ENCODE results near the gene SLC38A4.
"Not testable (repeated sequence)": the region's sequence is repeated elsewhere in the genome, so short reads cannot be mapped to it uniquely, and the experiment has no call there.

The SLC38A4 gene

DNA sequence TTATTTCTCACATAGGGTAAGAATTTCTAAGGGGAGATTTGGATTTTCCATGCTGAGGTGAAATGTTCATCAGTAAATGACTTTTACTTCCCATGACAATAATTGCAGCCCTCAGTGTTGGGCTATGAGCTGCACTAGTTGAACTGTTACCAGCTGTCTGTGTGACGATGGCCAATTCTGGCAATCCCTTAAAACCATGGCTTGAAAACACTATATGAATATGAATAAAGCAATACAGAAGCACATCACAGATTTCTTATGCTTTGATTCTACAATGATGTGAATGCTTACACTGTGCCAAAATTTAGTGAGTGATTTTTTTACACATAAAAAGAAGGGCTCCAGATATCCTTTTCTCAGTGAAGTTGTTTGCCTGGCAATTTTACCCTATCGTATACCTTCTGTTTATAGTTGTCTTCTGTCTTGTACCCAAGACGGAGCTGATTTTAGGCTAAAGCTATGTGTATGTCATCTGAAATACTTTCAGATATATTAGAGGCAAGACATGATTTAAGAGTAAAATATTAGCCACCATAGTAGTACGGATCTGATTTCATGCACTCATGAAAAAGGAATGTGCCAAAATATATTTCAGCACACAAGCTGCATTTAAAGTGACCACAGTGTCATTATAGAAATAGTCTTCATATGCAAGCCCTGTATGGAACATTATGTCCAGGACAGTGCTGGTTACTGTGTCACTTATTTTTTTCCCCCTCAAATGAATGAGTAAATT, 52.0 kb downstream of the SLC38A4 start:
- no peak for DNase-seq

DNA sequence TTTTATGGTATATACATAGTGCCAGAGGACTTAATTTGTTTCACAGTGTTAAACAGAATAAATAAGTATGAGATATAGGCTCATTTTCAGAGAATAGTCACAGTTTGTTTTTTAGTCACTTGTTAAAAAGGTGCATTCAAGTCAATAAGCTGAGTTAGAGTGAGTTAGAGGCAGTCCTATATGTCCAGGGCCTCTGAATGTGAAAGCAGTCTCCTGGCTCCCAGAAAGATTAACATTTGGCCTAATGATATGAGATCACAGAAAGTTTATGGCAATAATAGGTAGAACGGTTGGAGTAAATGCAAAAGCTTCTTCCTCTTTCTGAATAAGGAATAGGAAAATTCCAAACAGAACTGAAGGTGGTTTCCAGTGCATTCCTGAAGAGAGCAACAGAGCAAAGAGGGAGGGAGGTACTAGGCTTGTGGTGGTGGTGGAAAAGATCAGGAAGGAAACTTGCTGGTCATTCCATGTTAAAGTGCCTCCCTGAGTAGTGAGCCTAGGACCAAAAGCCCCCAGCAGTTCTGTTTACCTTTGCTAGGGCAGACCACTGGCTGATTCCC, 54.4 kb downstream of the SLC38A4 start:
- DNase-seq, result no peak

DNA sequence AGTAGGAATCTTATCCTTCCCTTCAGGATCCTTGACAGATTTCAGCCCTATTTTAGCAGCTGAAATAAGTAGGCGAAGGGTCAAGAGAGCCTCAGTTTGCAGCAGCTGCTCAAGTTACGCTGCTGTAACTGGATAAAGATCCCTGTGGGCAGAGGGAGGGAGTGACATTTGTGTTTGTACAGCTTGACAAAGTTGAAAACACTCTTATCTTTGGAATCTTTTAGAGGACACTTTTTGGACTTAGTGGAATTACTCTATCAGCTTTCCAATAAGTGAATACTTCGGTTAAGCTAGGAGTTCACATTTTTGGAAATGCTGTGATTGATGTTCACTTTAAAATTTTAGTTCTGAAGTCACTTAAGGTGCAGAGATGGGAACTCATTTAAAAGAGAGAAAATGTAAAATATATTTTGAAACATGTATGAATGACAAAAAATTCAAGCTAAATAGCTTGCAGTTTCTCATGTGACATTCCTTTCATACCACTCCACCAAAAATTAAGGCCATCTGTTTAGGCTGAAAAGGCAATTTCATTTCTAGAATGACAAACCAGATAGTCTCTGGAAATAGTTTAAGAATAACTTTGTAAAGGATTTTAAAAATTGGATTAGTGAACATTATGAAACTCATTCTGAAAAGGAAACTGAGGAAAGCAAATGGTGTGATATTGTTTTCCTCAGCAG, 55.2 kb downstream of the SLC38A4 start:
- DNase-seq, result peak; percentile 32

DNA sequence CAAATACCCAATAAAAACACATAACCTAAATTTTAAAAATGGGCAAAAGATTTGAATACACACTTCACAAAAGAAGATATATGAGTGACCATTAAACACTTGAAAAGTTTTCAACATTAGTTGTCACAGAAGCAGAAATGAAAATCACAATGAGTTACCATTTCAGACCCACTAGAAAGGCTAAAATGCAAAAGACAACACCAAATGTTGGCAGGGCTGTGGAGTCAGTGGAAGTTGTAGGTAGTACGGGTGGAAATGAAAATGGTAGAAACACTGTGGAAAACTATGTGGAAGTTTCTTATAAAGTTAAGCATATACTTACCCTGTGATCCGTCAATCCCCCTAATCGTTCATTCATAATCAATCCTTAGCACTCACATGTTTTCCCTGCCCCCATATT, 61.8 kb downstream of the SLC38A4 start:
- no peak for DNase-seq

DNA sequence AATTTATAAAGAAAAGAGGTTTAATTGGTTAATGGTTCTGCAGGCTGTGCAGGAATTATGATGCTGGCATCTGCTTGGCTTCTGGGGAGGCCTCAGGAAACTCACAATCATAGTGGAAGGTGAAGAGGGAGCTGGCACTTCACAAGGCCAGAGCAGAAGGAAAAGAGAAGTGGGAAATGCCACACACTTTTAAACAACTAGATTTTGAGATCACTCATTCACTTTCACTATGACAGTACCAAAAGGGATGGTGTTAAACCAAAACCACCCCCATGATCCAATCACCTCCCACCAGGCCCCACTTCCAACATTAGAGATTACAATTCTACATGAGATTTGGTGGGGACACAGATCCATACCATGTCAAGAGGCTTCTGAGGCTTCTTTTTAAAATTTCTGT, 62.6 kb downstream of the SLC38A4 start:
- DNase-seq, result no peak

DNA sequence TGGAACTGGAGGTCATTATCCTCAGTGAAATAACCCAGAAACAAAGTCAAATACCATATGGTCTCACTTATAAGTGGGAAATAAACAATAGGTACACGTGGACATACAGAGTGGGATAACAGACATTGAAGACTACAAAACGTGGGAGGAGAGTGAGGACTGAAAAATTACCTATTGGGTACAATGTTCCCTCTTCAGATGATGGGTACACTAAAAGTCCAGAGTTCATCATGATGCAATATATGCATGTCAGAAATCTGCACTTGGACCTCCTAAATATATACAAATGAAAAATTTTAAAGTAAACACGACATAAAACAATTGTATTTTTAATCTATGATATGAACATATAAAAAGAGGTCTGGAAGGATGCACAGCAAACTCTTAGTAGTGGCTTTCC, 71.2 kb downstream of the SLC38A4 start:
- DNase-seq, result no peak

DNA sequence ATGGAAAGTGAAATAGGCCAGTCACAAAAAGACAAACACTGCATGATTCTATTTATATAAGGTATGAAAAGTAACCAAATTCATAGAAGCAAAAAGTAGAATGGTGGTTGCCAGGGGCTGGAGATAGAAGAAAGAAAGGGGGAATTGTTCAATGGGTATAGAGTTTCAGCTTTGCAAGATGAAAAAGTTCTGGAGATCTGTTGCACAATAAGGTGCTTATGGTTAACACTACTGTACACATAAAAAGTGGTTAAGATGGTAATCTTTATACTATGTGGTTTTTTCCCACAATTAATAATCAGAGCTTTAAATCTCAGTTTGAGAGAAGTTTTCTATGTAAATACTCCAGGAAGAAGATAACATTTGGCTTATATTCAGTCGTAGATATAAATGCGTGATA, 73.4 kb downstream of the SLC38A4 start:
- DNase-seq, result no peak

DNA sequence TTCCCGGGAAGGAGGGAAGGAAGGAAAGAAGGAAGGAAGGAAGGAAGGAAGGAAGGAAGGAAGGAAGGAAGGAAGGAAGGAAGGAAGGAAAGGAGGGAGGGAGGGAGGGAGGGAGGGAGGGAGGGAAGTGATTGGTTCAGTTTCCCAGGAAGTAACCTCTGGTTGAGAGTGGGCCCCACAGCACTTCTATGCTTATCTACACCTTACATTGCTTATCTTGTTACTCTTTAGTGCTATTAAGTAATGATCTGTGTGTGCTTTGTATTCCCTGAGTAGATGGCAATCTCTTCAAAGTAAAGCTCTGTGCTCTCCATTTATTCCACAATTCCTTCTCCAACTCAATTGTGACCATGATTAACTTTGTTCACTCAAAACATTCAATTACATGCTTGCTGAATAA, 74.6 kb downstream of the SLC38A4 start:
- DNase-seq, result no peak

DNA sequence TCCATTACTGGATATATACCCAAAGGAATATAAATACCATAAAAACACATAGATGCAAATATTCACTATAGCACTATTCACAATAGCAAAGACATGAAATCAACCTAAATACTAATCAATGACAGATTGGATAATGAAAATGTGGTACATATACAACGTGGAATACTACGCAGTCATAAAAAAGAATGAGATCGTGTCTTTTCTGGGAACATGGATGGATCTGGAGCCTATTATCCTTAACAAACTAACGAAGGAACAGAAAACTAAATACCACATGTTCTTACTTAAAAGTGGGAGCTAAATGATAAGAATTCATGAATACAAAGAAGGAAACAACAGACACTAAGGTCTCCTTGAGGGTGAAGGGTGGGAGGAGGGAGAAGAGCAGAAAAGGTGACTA, 76.5 kb downstream of the SLC38A4 start:
- no peak for DNase-seq

DNA sequence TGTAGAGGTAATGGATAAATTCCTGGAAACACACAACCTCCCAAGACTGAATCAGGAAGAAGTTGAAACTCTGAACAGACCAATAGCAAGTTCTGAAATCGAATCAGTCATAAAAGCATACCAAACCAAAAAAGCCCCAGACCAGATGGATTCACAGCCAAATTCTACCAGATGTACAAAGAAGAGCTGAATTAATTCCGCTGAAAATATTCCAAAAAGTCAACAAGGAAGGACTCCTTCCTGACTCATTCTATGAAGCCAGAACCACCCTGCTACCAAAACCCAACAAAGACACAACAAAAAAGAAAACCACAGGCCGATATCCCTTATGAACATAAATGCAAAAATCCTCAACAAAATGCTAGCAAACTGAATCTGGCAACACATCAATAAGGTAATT, 81.5 kb downstream of the SLC38A4 start:
- DNase-seq, result no peak

DNA sequence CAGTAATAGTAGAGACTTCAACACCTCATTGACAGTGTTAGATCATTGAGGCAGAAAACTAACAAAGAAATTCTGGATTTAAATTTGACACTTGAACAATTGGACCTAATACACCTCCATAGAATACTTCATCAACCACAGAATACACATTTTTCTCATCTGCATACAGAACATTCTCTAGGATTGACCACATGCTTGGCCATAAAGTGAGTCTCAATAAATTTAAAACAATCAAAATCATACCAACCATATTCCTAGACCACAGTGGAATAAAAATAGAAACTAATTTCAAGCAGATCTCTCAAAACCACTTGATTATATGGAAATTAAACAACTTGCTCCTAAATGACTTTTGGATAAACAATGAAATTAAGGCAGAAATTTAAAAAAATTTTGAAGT, 82.3 kb downstream of the SLC38A4 start:
- DNase-seq, result no peak

DNA sequence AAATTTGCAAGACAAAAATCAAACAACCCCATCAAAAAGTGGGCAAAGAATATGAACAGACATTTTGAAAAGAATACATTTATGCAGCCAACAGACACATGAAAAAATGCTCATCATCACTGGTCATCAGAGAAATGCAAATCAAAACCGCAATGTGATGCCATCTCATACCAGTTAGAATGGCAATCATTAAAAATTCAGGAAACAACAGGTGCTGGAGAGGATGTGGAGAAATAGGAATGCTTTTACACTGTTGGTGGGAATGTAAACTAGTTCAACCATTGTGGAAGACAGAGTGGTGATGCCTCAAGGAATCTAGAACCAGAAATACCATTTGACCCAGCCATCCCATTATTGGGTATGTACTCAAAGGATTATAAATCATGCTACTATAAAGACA, 83.5 kb downstream of the SLC38A4 start:
- not testable (repeated sequence) for DNase-seq

DNA sequence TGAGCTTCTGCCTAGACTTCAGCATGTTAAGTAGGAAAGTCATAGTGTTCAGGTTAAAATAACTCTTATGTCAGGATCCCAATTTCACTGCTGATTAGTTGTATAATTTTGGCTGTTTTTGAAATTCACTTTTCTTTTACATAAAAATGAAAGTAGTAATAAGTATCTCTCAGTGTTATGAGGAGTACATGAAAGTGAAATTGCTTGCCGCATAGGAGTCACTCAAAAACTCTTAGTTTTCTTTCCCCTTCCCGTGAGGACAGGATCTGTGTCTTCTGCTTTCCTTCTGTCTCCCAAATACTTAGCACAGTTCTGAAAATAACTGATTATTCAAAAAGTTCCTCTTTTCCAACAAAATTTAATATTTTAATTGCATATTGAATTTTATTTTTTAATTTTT, 100.5 kb downstream of the SLC38A4 start:
- no peak for DNase-seq

DNA sequence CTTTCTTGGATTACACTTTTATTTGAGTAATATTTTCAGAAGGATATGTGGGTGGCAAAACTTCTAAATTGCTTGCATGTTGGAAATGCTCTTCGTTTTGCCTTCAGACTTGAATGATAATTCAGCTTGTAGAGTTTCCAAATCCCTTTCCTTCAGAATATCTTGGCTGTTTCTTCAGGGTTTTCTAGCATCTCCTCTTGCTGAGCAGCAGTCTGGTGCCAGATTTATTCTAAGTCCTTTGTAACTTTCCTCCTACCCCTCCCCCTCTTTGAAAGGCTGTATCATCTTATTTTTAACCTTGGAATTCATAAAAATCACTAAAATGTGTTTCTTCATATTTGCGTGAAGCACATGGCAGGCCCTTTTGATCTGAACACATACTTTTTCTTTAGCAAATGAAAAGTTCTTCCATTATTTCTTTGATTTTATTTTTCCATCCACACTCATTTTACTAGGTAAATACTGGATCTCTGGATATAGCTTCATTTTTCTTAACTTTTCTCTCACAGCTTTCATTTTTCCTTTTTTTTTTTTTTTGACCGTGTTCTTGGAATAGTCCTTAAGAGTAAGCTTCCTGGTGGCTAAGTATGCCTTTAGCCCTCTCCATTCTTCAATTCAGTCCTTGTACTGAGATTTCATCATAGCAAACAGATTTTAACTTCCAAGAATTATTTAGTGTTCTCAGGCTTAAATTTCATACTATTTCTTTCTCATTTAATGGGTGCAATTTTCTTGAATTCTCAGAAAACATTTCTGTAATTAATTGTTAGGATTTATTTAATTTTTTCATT, 102.0 kb downstream of the SLC38A4 start:
- no peak for DNase-seq

DNA sequence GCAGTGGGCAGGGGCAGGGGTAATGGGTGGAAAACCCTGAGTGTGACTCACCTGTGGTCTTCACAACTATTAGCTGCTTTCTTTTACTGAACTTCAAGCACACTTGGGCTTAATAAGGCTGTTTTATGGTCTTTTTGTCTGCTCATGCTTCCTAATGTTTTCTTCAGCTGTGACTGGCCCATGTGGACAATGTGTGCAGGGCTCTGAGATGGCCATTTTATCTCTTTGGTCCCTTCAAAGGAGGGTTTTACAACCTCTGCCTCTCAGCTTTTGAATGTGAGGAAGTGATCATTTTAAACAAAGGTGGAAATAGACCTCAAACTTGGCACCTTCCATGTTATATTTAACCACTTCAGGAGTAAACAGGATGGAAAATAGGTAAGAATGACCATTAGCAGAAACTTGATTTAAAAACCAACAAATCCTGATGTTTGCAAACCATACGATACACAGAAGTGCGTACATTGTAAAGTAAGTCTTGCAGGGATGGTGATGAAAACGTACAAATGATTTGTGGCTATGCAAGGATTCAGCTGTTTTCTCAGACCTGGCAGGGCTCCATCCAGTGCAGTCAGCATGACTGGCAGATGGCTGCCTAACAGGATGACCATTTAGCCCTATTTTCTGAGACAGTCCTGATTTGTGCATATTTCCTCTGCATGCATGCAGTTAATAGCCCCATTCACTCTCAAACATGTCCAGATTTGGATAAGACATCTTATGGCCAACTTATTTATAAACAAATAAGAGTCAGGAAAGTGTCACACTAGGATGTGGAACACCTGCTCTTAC, 103.2 kb downstream of the SLC38A4 start:
- no peak for DNase-seq

DNA sequence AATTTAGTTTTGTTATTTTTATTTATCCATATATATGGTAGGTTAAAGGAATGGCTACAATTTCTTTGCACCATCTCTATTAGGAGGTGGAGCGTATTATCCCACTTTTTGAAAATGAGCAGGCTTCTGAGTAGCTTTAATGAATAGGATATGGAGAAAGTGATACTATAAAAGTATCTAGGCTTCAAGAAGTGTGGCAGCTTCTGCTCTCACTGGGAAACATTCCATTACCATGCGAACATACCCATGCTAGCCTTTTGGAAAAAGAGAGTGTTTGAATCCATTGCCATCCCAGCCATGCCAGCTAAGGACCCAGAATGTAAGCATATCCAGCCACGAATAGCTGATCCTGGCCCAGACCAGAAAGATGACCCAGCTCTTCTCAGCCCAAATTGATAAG, 107.3 kb downstream of the SLC38A4 start:
- DNase-seq, result no peak

DNA sequence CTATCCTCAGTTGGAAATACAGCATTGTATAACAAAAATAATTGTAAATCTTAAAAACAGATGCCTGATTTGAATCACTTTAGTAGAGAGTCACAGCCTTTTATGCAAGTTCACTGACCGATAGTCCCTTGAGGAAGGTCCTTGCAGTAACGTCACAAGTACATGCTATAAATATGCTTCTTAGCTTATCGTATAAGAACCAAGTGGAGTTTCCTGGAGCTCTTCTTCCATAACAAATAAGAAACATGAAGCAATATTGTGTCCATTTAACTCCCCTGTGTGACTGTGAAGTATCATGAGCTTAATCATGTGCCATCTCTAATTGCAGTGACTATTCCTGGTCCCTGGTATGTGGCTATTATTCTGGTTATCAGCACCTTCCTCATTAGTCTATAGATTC, 107.9 kb downstream of the SLC38A4 start:
- no peak for DNase-seq

DNA sequence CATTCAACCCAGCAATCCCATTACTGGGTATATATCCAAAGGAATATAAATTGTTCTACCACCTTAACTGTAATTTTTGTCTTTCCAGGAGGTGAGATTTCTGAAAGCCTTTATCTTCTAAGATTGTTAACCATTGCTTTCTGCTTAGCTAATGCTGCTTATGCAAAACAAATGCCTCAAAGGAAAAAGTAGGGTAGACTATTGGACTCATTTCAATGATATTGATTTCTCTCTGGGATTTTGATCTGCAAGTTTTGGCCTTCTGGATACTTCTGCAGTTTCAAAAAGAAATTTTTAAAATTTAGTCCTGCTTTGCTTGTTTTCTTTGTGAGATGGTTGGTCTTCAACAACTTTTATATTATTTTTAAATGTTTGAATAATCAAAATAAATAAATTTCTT, 108.6 kb downstream of the SLC38A4 start:
- DNase-seq, result no peak

Data from NCI-H524 treated with DMSO at 0.1 percent for 48 hours (cell line).